ENCODE data around the gene WBP2. TPM values are rescaled to one million over a fixed set of nuclear protein-coding genes. Genes with fewer than 3 reads are reported as not detected.

Gene WBP2
- total and polyA plus RNA-seq, 2 of the 13 experiments (the other 11 are each of a cell fraction or from before 2014, with no cell fraction given), result 29.2 to 29.5 TPM

DNA sequence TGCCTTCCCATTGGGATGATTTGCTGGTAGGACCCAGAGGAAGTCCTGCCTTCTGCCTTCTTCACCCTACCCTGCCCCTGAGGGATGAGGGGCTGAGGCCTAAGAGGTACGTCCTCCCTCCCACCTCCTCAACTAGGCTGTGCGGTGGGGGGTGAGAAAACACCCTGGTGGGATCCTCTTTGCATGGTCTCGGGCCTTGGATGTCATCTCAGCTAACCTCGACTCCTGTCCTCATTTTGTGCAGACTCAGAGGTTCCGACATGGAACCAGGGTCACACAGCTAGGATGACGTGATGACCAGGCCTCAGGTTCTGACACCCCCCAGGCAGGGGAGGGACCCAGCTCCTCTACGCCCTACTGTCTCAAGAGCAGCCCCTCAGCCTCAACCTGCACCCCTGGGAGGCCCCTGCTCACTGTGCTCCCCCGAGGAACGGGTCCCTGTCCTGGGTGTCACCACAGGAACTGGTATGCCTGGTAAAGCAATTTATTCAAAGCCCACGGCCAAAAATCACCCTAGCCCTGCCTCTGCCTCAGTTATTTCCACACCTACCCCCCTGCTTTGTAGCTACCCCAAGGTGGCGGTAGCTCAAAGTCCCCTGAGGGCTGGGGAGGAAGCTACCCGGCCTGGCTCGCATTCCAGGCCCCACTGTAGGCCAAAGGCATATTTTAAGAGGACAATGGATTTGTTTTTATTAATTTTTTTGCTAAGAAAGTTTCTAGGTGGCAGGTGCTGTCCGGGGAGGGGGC is 28.4 kb downstream of the WBP2 start (continued):
- TF ChIP-seq POLR2AphosphoS2 (IDR thresholded peaks at IDR 0.05; ENCODE audit: low read depth, low read length), result no peak
- TF ChIP-seq MTA1 (CRISPR knock-in tag; IDR thresholded peaks at IDR 0.05; ENCODE audit: borderline replicate concordance), result peak; percentile 38; the same call in 1 of the 2 replicates
- TF ChIP-seq ZNF441 (CRISPR knock-in tag; IDR thresholded peaks at IDR 0.05; ENCODE audit: borderline replicate concordance), result no peak
- TF ChIP-seq MEIS1 (CRISPR knock-in tag; IDR thresholded peaks at IDR 0.05; ENCODE audit: borderline replicate concordance), result peak; percentile 55; the same call in 1 of the 2 replicates
- no peak for TF ChIP-seq TCF12 (IDR thresholded peaks at IDR 0.05)
- TF ChIP-seq TCF12 (CRISPR knock-in tag; IDR thresholded peaks at IDR 0.05), result no peak
- TF ChIP-seq REXO4 (CRISPR knock-in tag; IDR thresholded peaks at IDR 0.05; ENCODE audit: borderline replicate concordance), result no peak
- TF ChIP-seq ZNF891 (CRISPR knock-in tag; IDR thresholded peaks at IDR 0.05), result peak; percentile 40; the same call in 1 of the 2 replicates
- TF ChIP-seq, protein P1, sequence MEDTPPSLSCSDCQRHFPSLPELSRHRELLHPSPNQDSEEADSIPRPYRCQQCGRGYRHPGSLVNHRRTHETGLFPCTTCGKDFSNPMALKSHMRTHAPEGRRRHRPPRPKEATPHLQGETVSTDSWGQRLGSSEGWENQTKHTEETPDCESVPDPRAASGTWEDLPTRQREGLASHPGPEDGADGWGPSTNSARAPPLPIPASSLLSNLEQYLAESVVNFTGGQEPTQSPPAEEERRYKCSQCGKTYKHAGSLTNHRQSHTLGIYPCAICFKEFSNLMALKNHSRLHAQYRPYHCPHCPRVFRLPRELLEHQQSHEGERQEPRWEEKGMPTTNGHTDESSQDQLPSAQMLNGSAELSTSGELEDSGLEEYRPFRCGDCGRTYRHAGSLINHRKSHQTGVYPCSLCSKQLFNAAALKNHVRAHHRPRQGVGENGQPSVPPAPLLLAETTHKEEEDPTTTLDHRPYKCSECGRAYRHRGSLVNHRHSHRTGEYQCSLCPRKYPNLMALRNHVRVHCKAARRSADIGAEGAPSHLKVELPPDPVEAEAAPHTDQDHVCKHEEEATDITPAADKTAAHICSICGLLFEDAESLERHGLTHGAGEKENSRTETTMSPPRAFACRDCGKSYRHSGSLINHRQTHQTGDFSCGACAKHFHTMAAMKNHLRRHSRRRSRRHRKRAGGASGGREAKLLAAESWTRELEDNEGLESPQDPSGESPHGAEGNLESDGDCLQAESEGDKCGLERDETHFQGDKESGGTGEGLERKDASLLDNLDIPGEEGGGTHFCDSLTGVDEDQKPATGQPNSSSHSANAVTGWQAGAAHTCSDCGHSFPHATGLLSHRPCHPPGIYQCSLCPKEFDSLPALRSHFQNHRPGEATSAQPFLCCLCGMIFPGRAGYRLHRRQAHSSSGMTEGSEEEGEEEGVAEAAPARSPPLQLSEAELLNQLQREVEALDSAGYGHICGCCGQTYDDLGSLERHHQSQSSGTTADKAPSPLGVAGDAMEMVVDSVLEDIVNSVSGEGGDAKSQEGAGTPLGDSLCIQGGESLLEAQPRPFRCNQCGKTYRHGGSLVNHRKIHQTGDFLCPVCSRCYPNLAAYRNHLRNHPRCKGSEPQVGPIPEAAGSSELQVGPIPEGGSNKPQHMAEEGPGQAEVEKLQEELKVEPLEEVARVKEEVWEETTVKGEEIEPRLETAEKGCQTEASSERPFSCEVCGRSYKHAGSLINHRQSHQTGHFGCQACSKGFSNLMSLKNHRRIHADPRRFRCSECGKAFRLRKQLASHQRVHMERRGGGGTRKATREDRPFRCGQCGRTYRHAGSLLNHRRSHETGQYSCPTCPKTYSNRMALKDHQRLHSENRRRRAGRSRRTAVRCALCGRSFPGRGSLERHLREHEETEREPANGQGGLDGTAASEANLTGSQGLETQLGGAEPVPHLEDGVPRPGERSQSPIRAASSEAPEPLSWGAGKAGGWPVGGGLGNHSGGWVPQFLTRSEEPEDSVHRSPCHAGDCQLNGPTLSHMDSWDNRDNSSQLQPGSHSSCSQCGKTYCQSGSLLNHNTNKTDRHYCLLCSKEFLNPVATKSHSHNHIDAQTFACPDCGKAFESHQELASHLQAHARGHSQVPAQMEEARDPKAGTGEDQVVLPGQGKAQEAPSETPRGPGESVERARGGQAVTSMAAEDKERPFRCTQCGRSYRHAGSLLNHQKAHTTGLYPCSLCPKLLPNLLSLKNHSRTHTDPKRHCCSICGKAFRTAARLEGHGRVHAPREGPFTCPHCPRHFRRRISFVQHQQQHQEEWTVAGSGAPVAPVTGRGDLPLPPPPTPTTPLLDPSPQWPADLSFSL (CRISPR knock-in tag; IDR thresholded peaks at IDR 0.05), result no peak
- TF ChIP-seq RARA (CRISPR knock-in tag; IDR thresholded peaks at IDR 0.05), result no peak
- TF ChIP-seq, protein P2, sequence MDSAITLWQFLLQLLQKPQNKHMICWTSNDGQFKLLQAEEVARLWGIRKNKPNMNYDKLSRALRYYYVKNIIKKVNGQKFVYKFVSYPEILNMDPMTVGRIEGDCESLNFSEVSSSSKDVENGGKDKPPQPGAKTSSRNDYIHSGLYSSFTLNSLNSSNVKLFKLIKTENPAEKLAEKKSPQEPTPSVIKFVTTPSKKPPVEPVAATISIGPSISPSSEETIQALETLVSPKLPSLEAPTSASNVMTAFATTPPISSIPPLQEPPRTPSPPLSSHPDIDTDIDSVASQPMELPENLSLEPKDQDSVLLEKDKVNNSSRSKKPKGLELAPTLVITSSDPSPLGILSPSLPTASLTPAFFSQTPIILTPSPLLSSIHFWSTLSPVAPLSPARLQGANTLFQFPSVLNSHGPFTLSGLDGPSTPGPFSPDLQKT (CRISPR knock-in tag; IDR thresholded peaks at IDR 0.05; ENCODE audit: borderline replicate concordance), result no peak
- TF ChIP-seq ZNF746 (CRISPR knock-in tag; IDR thresholded peaks at IDR 0.05), result 0 out of 2 replicates have a peak, but pooled peaks have one; percentile 12
- TF ChIP-seq, protein P3, sequence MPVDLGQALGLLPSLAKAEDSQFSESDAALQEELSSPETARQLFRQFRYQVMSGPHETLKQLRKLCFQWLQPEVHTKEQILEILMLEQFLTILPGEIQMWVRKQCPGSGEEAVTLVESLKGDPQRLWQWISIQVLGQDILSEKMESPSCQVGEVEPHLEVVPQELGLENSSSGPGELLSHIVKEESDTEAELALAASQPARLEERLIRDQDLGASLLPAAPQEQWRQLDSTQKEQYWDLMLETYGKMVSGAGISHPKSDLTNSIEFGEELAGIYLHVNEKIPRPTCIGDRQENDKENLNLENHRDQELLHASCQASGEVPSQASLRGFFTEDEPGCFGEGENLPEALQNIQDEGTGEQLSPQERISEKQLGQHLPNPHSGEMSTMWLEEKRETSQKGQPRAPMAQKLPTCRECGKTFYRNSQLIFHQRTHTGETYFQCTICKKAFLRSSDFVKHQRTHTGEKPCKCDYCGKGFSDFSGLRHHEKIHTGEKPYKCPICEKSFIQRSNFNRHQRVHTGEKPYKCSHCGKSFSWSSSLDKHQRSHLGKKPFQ (CRISPR knock-in tag; IDR thresholded peaks at IDR 0.05; ENCODE audit: insufficient replicate concordance), result no peak
- no peak for TF ChIP-seq ZNF33A (CRISPR knock-in tag; IDR thresholded peaks at IDR 0.05; ENCODE audit: borderline replicate concordance)
- TF ChIP-seq ZFP36L2 (CRISPR knock-in tag; IDR thresholded peaks at IDR 0.05), result no peak
- TF ChIP-seq ZNF138 (CRISPR knock-in tag; IDR thresholded peaks at IDR 0.05; ENCODE audit: low read depth), result 0 out of 2 replicates have a peak, but pooled peaks have one; percentile 30
- TF ChIP-seq HOXA3 (CRISPR knock-in tag; IDR thresholded peaks at IDR 0.05), result 0 out of 2 replicates have a peak, but pooled peaks have one; percentile 14
- TF ChIP-seq TAF15 (IDR thresholded peaks at IDR 0.05; ENCODE audit: low read depth, low read length, poor library complexity, severe bottlenecking), result no peak
- no peak for TF ChIP-seq MAFF (IDR thresholded peaks at IDR 0.05; ENCODE audit: low read depth, low read length)
- TF ChIP-seq KLF6 (CRISPR knock-in tag; IDR thresholded peaks at IDR 0.05), result no peak
- no peak for TF ChIP-seq ZNF354B (CRISPR knock-in tag; IDR thresholded peaks at IDR 0.05)

Data from HepG2 (cell line).